GM12874 (cell line): ENCODE measurements around the gene KCTD1.

Source experiments
- CTCF ChIP-seq: IDR thresholded peaks from 2 replicates; pipeline ENCODE4 v1.5.1; 2011; ENCODE audit warnings: low read depth, mild to moderate bottlenecking, control low read depth, low read length, moderate library complexity; ENCODE audit not compliant: insufficient read depth

KCTD1 gene

DNA sequence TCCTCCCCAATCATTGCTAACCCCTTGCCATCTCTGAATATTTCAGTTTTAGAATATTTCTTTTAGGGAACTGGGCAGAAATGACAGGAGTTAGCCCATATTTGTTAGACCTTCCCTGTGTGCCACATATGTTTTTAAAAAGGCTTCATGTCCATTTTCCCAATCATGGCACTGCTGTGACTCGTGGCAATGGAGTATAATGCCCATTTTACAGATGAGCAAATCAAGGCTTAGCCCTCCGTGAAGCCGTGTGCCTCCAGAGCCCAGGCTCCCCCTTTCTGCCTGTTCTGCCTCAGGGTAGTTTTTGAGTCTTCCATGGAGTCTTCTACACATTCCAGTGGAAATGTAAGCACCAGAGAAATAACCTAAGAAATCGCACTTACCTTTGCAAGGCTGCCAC, 130.1 kb downstream of the KCTD1 start:
- TF ChIP-seq CTCF = no peak

GRCh38 chr18:26417190-26417589, 131.2 kb downstream of the KCTD1 start:
- no peak for TF ChIP-seq CTCF

- TF ChIP-seq CTCF = no peak
These were observed 131.7 kb downstream of the KCTD1 start for GRCh38 chr18:26416652-26417150.

DNA sequence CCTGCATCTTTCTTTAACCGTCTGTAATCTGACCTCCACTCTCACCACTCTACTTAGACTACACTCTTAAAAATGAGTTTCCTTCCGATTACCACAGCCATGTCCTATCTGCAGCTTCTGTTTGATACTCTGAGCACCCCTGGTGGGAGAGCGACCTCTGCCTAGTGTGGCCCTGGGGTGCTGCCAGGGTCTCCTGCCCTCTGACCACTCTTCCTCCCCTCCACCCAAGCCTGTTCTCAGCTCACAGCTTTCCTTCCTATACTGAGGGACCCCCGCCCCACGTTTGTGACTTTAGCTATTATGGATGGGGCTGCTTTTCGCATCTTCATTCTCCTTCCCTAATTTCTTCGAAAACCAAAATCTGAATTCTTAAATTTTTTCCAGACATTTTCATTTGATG, 132.7 kb downstream of the KCTD1 start:
- no peak for TF ChIP-seq CTCF

DNA sequence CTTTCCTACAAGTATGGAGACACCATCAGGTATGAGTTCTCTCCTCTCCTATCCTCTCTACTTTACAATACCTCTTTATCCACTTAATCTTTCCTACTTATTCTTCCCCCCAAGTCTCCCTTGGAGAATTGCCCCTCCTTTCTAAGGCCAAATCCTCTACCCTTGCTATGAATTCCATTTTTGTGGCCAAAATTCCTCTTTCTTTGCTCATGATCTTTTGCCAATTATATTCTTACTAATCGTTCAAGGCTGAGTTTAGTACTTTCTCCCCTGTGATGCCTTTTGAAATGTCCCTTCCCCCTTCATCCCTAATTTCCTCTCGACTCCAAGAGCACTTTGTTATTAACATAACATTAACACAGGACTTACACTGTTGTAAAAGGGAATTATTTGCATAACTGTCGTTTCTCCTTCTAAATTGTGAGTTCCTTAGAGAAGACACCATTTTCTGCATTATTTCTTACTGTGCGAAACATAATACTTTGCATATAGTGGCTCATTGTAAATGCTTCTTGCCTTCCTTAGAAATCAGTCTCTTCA, 133.4 kb downstream of the KCTD1 start:
- TF ChIP-seq CTCF = no peak

GRCh38 chr18:26409091-26409490, 139.3 kb downstream of the KCTD1 start:
- no peak for TF ChIP-seq CTCF

DNA sequence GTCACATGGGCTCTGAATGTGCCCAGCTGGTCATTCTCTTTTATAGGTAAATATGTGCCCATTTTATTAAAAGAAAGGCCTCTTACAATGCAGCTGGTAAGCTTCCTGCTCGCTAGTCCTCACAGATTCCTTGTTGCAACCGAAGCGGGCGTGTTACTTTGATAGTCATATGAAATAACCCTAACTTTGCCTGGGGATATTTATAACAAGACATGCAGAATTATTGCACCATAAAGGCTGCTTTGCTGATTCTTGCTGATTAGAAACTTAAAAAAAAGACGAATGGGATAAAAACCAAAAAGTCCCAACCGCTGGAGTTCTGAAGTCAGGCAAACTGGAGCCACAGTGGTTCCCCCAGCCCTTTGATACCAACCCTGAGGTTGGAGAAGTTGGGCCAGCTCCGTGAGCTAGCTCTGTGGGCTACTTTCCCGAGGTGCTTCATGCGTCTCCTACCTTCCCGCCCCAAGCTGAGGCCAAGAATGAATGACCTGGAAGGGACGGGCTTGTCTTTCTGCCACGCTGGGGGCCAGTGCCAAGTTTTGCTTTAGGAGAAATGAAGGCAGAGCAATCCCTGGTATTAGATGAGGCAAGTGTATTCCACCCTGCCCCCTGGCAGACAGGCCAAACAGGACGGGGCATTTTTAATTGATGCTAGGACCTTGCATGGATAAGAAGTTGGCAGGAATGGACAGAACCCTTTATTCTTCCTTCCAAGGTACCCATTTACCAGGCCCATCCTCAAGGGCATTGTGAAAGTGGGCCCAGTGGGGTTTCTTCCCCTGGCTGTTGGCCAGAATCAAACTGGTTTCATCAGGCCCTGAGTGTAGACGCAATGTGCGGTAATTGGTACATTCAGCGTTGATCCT, 140.4 kb downstream of the KCTD1 start:
- TF ChIP-seq CTCF = no peak
